WI38 (cell line): ENCODE results near the gene CFAP46.

Source experiments
- H3K4me3 ChIP-seq: 2 replicates; pipeline ENCODE4 v1.5.1; 2011; ENCODE audit warnings: low read depth, mild to moderate bottlenecking, control low read depth, low read length
- CTCF ChIP-seq: IDR thresholded peaks from 2 replicates; pipeline ENCODE4 v1.5.1; 2012; ENCODE audit warnings: low read depth, mild to moderate bottlenecking, control low read depth, low read length

The CFAP46 gene

GRCh38 chr10:132901351-132901750 is 41.0 kb downstream of the CFAP46 start:
- no peak for TF ChIP-seq CTCF
- no peak overlapping the region for H3K4me3 ChIP-seq

GRCh38 chr10:132900211-132900756 is 42.1 kb downstream of the CFAP46 start:
- no peak for TF ChIP-seq CTCF
- H3K4me3 ChIP-seq = no peak overlapping the region

- no peak for TF ChIP-seq CTCF
- H3K4me3 ChIP-seq = no peak overlapping the region
Measured at GRCh38 chr10:132899751-132900065, 42.7 kb downstream of the CFAP46 start.

- TF ChIP-seq CTCF = no peak
- H3K4me3 ChIP-seq = no peak overlapping the region
Measured at GRCh38 chr10:132899054-132899750, 43.2 kb downstream of the CFAP46 start.

- H3K4me3 ChIP-seq = no peak overlapping the region
- no peak for TF ChIP-seq CTCF
Measured at GRCh38 chr10:132898391-132899053, 43.8 kb downstream of the CFAP46 start.

- no peak for TF ChIP-seq CTCF
- no peak overlapping the region for H3K4me3 ChIP-seq
Measured at GRCh38 chr10:132897516-132898381, 44.6 kb downstream of the CFAP46 start.
